ENCODE measurements around the gene RPS25.
"Not testable (repeated sequence)": the region's sequence is repeated elsewhere in the genome, so short reads cannot be mapped to it uniquely, and the experiment has no call there.

Gene RPS25

DNA sequence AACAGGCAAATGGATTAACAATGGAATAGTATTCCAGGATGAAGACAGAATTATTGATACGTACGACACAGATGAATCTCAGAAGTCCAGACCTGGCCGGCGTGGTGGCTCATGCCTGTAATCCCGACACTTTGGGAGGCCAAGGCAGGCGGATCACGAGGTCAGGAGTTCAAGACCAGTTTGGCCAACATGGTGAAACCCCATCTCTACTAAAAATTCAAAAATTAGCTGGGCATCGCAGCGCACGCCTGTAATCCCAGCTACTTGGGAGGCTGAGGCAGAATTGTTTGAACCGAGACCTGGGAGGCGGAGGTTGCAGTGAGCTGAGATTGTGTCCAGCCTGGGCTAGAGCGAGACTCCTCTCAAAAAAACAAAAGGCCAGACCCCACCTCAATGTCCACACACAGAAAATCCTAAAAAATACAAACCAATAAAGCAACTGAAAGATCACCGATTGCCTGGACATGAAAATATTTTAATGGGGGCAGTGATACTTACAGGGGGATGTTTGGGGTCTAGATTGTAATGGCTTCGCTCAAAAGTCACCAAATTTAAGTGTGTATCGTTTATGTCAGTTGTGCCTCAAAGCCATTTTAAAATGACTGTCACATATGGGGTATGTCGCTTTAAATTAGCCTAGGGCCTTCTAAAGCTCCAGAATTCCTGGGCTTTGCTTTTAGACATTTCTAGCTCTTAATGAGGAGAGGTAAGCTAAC is 3.8 kb downstream of the RPS25 start:
- no peak for DNase-seq

DNA sequence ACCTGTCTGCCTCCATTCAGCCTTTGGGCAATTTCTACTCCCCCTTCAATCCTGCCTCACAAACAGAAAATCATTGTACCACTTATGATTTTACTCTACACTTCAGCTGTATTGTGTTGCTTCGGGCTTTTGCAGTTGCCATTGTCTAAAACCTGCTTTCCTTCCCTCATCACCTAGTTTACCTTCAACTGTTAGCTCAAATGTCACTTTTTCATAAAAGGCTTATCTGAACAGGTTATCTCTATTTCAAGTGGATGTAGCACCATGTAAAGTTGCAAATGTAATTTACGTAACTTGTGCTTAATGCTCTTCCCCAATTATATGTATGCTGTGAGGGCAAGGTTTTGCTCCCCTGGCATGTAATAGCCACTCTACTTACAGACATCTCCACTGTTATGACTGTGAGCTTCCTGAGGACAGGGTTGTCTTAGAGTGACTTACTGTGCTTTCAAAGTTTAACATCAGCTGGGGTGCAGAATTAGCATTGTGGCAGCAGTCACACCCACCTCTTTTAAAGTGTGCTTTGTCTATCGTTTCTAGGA is 5.4 kb downstream of the RPS25 start:
- no peak for DNase-seq

DNA sequence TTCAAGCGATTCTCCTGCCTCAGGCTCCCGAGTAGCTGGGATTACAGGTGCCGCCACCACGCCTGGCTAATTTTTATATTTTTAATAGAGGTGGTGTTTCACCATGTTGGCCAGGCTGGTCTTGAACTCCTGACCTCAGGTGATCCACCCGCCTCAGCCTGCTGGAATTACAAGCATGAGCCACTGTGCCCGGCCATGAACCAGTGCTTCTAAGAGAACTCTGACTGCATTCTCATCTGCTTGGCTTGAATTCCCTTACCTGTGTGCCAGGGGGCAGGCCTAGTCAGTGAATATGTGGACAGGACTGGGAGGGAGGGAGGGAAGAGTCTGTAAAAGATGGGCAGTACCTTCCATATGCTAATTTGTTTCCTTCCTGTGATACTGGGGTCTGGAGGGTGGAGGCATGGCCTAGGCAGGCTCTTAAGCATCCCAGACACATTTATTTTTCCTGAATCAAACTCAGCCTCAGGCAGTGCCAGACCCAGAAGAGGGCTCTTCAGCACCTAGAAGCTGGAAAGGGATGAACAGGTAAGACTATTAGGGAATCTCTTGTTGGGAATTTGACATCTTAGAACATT is 6.6 kb downstream of the RPS25 start:
- DNase-seq: no peak

DNA sequence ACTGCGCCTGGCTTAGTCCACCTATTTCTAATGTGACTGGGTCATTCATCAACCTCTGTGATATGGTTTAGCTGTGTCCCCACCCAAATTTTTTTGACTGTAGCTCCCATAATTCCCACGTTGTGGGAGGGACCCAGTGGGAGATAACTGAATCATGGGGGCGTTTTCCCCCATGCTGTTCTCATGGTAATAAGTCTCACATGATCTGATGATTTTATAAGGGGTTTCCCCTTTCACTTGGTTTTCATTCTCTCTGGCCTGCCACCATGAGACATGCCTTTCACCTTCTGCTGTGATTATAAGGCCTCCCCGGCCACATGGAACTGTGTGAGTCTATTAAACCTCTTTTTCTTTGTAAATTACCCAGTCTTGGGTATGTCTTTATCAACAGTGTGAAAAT is 11.5 kb downstream of the RPS25 start:
- DNase-seq: no peak

DNA sequence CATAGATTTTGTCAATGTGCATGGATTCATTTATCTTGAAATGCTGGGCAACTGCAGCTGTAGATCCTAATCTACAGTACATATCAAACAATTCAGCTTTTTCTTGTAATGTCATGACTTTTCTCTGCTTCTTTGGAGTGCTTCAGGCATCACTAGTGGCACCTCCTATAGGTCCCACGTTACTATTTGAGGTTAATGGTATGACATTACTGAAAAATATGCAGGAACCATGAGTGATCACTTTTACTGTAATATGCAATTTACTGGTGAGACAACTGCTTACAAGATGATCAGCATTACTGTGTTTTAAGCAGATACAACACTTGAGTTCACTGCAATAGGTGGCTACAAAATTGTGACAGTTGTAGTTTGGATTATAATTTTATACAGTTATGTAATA is 17.2 kb downstream of the RPS25 start:
- DNase-seq: no peak

DNA sequence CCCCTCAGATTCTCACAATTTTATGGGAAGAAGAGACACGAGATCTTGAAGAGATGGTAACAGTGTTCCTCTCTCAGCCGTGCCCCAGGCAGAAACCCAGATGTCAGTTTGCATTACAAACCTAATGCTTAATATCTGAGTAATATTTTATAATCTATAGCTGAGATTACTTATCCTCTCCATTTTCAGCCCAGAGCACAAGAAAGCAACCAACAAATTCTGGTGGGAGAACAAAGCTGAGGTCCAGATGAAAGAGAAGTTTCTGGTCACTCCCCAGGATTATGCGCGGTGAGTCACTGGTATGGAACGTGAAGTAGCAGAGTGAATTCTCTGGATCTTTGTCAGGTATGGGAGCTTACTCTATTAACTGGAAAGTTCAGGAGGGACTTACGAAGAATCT is 19.3 kb downstream of the RPS25 start:
- no peak for DNase-seq

DNA sequence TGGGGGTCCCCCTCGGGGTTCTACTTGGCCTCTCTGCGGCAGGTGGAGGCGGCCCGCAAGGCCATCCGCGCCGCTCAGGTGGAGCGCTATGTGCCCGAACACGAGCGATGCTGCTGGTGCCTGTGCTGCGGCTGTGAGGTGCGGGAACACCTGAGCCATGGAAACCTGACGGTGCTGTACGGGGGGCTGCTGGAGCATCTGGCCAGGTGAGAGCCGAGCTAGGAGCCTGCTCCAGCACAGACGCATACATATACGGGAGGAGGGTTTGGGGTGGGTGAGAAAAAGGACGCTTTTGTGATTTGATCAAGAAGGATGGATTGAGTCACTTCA is 19.8 kb downstream of the RPS25 start:
- peak; percentile 46 for DNase-seq

DNA sequence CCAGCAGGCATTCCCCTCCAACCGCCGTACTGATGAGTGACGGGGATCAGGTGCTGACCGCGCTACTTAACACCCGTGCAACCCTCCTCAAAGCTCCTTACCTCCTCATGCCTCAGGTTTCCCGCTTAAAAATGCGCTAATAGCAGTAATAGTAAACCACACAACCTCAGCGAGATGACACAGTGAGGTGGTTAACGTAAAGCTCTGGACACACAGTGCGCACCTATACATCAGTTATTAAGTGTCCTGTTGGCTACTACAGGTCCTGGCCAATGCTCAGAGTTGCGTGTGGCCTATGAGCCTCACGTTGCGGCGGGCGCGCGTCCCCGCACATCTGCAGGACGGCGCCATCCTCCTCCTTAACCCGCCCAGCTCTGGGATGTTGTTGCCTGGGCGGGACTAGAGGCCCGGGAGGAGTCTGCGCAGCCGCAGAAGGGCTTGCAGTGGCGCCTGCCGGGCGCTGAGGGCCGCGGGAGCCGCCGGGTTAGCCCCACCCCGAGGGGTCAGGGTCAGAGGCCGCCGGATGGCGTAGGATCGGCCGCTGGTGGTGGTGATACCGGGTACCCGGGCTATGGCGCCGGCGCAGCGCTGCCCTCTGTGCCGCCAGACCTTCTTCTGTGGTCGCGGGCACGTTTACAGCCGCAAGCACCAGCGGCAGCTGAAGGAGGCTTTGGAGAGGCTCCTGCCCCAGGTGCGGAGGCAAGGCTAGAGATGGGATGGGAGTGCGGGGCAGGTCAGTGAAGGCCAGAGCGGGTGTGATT is 20.3 kb downstream of the RPS25 start, which contains the start of gene CENATAC:
Gene CENATAC (plus strand): TSS at position 512 of the 761 bp plus-strand sequence. CDS start 60 bp downstream, at position 572.
- DNase-seq: peak; percentile 95

DNA sequence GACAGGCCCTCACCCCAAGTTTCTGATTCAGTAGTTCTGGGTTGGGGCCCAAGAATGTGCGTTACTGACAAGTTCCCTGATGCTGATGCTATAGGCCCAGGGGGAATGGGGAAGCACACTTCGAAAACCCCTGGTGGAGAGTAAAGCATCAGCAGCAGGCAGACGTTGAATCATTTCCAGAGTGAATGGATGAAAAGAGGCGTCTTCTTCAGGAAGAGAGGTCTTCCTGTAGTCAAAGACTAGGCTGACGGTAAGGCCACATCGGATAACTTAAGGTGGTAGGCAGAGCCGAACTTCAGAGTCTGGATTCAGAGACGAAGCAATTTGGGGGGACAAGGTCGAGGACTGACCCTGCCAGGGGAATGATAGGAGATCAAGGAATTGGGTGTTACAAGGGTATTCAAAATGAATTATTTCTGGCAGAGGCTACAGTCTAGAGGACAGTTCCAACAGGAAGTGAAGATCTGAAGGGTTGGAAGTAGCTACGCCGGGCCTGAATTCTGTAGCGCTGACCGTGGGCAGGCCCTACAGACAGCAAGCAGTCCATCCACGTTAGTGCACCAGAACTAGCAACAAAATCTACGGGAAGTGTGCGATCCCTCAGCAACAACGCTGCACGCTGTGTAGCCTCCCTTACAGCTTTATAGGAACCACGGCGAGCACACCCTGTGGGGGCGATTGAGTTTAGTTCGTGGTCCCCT is 21.1 kb downstream of the RPS25 start:
- DNase-seq: peak; percentile 50

DNA sequence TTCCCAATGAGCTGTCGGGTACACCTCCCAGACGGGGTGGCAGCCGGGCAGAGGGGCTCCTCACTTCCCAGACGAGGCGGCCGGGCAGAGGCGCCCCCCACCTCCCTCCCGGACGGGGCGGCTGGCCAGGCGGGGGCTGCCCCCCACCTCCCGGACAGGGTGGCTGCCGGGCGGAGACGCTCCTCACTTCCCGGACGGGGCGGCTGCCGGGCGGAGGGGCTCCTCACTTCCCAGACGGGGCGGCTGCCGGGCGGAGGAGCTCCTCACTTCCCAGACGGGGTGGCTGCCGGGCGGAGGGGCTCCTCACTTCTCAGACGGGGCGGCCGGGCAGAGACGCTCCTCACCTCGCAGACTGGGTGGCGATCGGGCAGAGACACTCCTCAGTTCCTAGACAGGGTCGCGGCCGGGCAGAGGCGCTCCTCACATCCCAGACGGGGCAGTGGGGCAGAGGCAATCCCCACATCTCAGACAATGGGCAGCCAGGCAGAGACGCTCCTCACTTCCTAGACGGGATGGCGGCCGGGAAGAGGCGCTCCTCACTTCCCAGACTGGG is 26.6 kb downstream of the RPS25 start:
- DNase-seq: not testable (repeated sequence)

DNA sequence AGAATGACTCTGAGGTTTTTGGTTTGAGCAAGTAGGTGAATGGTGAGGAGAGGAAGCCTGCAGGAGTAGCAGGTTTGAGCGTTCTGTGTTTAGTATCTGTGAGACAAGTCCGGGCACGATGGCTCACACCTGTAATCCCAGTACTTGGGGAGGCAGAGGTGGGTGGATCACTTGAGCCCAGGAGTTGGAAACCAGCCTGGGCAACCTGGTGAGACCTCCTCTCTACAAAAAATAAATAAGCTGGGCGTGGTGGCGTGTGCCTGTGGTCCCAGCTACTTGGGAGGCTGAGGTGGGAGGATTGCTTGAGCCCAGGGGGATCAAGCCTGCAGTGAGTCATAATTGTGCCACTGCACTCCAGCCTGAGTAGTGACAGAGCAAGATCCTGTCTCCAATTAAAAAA is 29.9 kb downstream of the RPS25 start:
- peak; percentile 31 for DNase-seq

DNA sequence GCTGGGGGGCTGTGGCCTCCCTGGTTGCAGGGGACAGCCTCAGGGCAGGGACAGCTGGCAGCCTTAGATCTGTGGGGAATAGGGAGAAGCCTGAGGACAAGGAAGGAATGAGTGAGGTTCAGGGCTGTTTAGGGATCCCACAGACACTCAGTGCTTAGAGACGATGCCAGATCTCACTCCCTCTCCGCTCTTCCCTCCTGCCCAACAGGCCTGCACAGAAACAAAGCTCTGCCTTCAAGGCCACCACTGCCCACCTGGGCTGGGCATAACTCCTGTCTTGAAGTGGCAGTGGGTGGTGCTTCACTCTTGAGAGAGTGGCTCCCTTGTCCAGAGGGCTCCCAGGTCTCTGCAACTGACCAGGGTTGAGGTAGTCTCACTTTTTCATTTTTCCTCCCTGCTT is 33.3 kb downstream of the RPS25 start:
- DNase-seq: no peak

DNA sequence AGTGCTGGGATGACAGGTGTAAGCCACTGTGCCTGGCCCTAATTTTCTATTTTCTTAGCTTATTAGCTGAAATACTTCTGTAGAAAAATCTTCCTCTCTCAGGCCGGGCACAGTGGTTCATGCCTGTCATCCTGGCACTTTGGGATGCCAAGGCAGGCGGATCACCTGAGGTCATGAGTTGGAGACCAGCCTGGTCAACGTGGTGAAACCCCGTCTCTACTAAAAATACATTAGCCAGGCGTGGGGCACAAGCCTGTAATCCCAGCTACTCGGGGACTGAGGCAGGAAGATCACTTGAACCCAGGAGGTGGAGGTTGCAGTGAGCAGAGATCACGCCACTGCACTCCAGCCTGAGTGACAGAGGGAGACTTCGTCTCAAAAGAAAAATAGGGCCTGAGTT is 33.8 kb downstream of the RPS25 start:
- not testable (repeated sequence) for DNase-seq

DNA sequence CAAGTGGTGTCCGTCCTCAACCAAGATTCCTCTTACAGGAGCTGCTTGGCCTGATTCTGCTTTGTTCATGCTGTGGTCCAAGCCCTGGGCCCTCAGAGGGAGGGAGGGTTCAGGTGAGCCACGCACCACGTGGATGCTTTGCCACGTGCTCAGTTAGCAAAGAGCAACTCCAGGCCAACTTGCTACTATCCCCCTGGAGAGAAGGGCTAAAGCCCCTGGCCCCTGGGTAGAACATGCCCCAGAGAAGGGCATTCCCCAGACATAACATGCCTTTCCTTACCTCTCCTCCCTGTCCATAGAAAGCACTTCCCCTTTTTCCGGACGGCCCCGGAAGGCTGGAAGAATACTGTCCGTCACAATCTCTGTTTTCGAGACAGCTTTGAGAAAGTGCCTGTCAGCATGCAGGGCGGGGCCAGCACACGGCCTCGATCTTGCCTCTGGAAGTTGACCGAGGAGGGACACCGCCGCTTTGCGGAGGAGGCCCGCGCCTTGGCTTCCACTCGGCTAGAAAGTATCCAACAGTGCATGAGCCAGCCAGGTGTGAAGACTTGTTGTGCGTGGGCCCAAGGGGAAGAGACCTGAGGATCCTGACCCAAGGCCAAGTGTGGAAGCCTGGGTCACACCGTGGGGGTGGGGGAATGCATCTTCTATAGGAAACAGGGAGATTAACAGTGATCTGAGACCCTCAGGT is 37.8 kb downstream of the RPS25 start:
- no peak for DNase-seq

DNA sequence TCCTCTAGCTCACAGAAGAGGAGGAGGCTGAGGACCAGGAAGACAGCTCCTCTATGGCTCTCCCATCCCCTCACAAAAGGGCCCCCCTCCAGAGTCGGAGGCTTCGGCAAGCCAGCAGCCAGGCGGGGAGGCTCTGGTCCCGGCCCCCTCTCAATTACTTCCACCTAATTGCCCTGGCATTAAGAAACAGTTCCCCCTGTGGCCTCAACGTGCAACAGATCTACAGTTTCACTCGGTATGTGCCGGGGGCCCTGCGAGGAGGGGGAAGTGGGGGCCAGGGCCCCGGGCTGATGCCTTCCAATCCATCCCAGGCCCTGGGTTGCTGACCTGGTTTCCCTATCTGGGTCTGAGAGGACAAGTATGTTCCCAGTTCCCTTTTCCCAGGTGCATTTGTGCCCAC is 38.7 kb downstream of the RPS25 start:
- DNase-seq: no peak

DNA sequence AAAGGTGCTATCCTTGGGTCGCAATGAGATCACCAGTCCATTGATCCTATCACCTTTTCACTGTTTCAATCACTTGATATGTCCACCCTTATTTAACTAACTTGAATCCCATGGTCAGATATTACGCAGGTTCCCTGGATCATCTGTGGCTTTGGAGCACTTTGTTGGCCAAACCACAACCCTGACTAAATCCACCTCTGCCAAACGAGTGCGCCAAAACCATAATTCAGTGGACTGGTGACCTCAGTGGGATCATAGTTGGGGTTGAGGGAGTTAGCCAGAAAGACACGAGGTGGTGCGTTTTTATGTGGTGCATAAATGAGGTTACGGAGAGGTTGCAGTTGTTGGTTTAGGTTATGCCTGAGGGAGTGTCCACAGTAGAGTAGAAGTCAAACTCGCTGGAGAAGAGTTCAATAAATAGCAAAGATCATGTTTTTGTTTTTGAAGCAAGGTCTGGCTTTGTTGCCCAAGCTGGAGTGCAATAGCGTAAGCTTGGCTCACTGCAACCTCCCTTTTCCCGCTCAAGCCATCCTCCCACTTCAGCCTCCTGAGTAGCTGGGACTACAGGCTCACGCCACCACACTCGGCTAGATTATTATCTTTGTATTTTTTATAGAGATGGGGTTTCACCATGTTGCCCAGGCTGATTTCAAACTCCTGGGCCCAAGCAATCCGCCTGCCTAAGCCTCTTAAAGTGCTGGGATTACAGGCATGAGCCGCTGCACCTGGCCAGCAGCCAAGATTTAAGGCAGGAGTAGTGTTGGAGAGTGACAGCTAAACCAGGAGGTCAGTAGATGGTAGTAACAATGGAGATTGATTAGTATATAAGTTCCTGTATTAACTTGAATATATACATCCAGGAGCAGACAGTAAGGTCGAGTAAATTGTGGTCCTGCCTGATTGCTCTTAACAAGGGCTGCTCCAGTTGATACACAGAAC is 42.1 kb downstream of the RPS25 start:
- no peak for DNase-seq

DNA sequence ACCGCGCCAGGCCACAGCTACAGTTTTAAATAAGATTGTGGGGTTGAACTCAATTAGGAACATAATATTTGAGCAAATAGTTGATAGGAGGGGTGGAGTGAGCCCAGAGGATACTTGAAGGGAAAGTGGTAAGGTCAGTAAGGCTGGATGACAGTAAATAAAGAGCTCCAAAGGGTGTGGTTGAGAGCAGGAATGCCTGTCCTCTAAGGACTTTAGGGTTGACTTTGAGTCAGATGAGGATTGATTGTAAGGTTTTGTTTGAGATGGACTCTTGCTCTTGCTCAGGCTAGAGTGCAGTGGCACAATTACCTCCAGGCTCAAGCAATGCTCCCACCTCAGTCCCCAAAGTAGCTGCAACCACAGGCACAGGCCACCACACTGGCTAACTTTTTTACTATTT is 44.2 kb downstream of the RPS25 start:
- no peak for DNase-seq

DNA sequence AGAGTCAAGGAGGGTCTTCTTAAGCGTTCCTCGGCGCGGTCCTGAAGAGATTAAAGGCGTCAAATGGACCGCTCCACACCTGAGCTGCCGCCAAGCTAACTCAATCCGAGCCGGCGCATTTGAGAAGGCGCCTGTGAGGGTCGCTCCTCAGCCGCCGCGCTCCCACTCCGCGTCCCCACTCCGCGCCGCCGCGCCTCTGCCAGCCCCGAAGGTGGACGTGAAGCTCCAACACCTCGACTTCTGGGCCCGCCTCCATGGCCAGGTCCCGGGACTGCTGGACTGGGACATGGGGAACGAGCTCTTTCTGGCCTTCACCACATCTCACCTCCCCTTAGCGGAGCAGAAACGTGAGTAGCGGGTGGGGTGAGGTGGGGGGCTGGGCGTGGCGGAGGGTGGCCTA is 46.5 kb downstream of the RPS25 start, which contains the start of gene FOXR1:
Gene FOXR1 (plus strand): TSS at position 116 of the 400 bp plus-strand sequence. CDS start 171 bp downstream, at position 287.
- no peak for DNase-seq

DNA sequence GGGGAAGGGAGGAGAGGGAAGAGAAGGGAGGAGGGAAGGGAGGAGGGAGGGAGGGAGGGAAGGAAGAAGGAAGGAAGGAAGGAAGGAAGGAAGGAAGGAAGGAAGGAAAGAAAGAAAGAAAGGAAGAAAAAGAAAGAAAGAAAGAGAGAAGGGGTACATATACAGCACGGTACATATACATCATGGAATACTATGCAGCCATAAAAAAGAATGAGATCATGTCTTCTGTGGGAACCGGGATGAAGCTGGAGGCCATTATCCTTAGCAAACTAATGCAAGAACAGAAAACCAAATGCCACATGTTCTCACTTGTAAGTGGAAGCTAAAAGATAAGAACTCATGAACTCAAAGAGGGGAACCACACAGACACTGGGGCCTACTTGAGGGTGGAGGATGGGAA is 48.6 kb downstream of the RPS25 start:
- not testable (repeated sequence) for DNase-seq

All from NCI-H146 (cell line).